ENCODE results near the gene ZBTB5.

The ZBTB5 gene

DNA sequence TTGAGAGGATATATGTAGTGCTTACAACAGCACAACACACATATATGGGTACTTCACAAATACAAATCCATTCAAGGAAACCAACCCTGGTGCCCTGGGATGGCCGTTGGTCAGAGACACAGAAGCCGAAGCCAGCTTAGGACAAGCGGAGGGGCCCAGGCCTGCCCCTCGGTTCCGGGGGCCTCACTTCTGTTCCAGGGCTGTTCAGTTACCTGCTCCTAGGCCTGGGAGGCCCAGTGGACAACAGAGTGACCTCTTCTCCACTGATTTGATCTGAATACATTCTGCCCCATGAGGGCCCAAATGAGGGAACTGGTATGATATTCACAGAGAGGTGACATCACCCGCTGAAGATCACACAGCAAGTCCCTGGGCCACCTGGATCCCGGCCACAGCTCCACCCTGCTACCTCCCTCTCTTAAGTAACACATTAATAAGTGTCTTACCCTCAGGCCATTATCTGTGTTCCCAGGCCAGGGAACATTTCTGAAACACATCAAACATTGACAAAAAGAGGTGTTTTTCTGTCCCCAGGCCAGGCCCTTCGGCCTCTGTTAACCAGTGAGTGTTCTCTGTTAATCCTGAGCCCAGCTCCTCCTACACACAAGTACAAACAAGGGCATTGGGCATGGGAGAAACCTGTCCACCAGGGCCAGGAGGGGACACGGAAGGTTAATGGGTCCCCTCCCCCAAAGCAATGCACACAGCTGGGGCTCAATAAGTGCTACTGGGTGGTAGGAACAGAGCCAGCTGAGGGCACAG is 47.2 kb downstream of the ZBTB5 start:
- no peaks in the 10 kb centered on the region for H3K36me3 ChIP-seq (ENCODE audit: insufficient read depth, low read length)
- H3K9ac ChIP-seq (ENCODE audit: insufficient read length) = no peak overlapping the region
- no peak overlapping the region for H3K27ac ChIP-seq
- DNase-seq (ENCODE audit: low read depth, low spot score) = no peak
- TF ChIP-seq EZH2 (IDR thresholded peaks at IDR 0.05) = no peak
- no peak for TF ChIP-seq FOXP2 (optimal IDR thresholded peaks at IDR 0.05; ENCODE audit: control extremely low read depth, extremely low read length, insufficient read depth)
- no peak for TF ChIP-seq POLR2AphosphoS5 (IDR thresholded peaks at IDR 0.05; ENCODE audit: borderline replicate concordance, low read depth, low read length)
- no peaks in the 10 kb centered on the region for H3K9me3 ChIP-seq (ENCODE audit: low read depth, low read length)
- H3K4me3 ChIP-seq = no peak overlapping the region

DNA sequence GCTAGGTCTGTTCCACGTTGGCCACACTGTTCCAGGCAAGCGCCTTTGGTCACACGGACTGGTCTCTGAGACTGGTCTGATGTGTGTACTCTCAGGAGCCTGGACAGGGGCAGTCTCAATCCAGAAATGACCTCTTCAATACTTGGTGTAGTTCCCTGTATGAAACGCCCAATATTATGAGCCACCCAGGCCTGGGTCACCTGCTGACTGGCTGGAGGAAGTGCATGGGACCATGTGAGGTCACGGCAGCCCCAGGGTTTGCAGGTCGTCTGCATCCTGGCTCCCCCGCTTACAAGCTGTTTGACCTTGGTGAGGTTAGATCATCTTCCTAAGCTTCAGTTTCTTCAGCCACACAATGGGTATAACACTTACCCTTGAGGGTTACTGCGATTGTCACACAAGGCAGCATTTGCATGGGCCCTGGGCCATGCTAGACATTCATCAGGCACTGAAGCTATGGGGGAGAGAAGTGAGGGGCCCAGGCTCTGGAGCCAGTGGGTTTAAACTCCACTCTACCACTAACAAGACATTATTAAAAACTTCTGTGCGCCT is 47.9 kb downstream of the ZBTB5 start:
- Histone ChIP-seq H3K9me3 (ENCODE audit: low read depth, low read length) (no peaks in the 10 kb centered on the region), H3K4me3 (no peak overlapping the region), H3K27ac (no peak overlapping the region), H3K36me3 (ENCODE audit: insufficient read depth, low read length) (no peaks in the 10 kb centered on the region), H3K9ac (ENCODE audit: insufficient read length) (no peak overlapping the region)
- TF ChIP-seq POLR2AphosphoS5 (IDR thresholded peaks at IDR 0.05; ENCODE audit: borderline replicate concordance, low read depth, low read length) = no peak
- TF ChIP-seq FOXP2 (optimal IDR thresholded peaks at IDR 0.05; ENCODE audit: control extremely low read depth, extremely low read length, insufficient read depth) = no peak
- TF ChIP-seq EZH2 (IDR thresholded peaks at IDR 0.05) = no peak
- DNase-seq (ENCODE audit: low read depth, low spot score) = no peak

DNA sequence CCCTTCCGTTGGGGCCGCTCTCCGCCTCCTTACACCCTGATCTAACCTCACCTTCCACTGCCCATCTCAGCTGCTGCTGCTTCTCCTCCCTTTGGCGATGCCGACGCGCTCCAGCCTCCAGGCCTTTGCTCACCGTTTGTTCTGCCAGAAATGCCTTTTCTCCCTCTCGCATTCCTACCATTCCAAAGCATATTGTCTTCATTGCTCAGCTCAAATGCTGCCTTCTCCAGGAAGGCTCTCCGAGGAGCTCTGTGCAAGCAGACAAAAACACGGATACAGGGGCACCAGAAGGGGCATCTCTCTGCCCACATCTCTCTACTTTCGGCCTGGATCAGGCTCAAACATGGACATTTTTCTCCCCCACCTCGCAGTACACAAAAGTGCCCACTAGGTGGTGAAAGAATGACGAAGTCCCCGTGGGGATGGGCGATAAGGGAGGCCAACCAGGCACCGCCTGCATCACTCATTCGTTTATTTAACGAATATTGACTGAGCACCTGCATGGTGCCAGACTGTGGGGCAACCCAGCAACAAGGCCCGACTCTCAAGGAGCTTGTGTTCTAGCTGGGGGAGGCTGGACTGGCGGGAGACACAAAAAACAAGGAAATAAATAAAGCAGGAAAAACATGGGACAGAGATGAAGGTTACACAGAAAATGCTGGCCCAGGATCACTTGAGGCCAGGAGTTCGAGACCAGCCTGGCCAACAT is 50.1 kb downstream of the ZBTB5 start:
- Histone ChIP-seq H3K36me3 (ENCODE audit: insufficient read depth, low read length) (no peaks in the 10 kb centered on the region), H3K4me3 (no peak overlapping the region), H3K27ac (no peak overlapping the region), H3K9me3 (ENCODE audit: low read depth, low read length) (no peaks in the 10 kb centered on the region), H3K9ac (ENCODE audit: insufficient read length) (no peak overlapping the region)
- peak; percentile 16 for DNase-seq (ENCODE audit: low read depth, low spot score)
- TF ChIP-seq FOXP2 (optimal IDR thresholded peaks at IDR 0.05; ENCODE audit: control extremely low read depth, extremely low read length, insufficient read depth) (no peak), EZH2 (IDR thresholded peaks at IDR 0.05) (no peak), POLR2AphosphoS5 (IDR thresholded peaks at IDR 0.05; ENCODE audit: borderline replicate concordance, low read depth, low read length) (no peak)

DNA sequence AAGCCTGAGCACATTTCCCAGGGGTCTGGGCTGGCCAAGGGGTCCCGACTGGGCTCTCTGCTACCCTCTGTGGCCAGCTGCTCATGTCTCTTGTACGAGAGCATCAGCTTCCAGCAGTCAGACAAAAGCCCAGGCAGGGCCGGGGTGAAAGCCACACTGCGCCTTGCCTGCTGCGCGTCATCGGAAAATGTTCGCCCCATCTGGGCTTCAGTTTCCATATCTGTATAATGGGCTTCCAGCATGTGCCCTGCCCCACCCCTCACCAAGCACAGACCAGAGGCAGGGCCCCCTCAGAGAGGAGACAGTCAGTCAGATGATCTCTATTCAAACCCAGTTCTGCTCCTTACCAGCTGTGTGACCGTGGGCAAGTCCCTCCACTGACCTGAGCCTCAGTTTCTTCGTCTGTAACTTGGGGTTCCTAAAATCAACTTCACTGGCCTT is 50.7 kb downstream of the ZBTB5 start:
- no peak overlapping the region for H3K27ac ChIP-seq
- no peak for DNase-seq (ENCODE audit: low read depth, low spot score)
- no peak overlapping the region for H3K4me3 ChIP-seq
- H3K36me3 ChIP-seq (ENCODE audit: insufficient read depth, low read length) = no peaks in the 10 kb centered on the region
- TF ChIP-seq FOXP2 (optimal IDR thresholded peaks at IDR 0.05; ENCODE audit: control extremely low read depth, extremely low read length, insufficient read depth) (no peak), POLR2AphosphoS5 (IDR thresholded peaks at IDR 0.05; ENCODE audit: borderline replicate concordance, low read depth, low read length) (no peak), EZH2 (IDR thresholded peaks at IDR 0.05) (no peak)
- no peaks in the 10 kb centered on the region for H3K9me3 ChIP-seq (ENCODE audit: low read depth, low read length)
- no peak overlapping the region for H3K9ac ChIP-seq (ENCODE audit: insufficient read length)

DNA sequence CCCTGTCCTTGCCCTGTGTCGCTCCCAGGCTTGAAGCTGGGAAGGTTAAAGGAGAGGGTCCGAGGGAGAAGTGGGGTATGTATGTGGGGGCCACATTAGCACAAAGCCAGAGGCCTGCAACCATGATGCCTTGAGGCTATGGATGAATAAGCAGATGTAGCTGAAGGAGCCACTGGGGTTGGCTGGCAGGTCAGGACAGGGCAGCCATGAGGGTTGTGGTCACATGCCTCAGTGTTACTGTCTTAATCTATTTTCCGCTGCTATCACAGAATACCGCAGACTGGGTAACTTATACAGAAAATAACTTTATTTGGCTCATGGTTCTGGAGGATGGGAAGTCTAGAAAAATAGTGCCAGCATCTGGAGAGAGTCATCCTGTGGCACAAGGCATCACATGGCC is 51.9 kb downstream of the ZBTB5 start:
- Histone ChIP-seq H3K36me3 (ENCODE audit: insufficient read depth, low read length) (no peaks in the 10 kb centered on the region), H3K27ac (no peak overlapping the region)

DNA sequence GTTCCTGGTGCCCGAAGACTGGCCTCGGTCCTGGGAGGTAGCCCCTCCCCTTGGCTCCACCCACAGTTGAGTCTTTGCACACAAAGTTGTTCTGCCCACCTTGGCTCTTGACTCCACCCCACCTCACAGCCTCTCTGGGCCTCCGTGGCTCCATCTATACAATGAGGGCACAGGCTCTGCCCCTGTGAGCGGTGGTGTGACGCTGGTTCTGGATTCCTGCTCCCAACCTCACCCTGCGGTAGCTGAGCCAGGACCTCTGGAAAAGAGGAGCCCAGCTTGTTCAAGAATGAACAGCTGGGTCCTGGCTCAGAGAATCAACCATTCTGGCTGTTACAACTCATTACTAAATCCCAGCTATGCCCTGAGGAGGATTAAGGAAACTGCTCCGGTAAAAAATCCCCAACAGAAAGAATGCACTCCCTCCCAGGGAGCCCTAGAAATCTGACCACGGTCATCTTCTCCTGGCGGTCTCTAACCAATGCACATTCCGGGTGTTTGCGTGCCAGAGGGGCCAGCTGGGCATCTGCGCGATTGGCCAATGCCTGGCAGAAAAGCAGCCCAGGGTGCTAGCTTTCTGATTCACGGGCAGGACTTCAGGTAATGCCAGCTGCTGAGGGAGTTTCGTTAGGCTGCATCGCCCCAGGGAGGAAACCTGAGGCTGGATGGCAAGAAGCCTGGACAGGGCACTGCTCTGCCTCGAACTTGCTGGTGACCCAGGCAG is 52.7 kb downstream of the ZBTB5 start:
- H3K27ac ChIP-seq = no peak overlapping the region
- no peak overlapping the region for H3K4me3 ChIP-seq
- H3K36me3 ChIP-seq (ENCODE audit: insufficient read depth, low read length) = no peaks in the 10 kb centered on the region
- no peak for DNase-seq (ENCODE audit: low read depth, low spot score)
- H3K9me3 ChIP-seq (ENCODE audit: low read depth, low read length) = no peaks in the 10 kb centered on the region
- H3K9ac ChIP-seq (ENCODE audit: insufficient read length) = no peak overlapping the region
- TF ChIP-seq POLR2AphosphoS5 (IDR thresholded peaks at IDR 0.05; ENCODE audit: borderline replicate concordance, low read depth, low read length) (no peak), EZH2 (IDR thresholded peaks at IDR 0.05) (no peak), FOXP2 (optimal IDR thresholded peaks at IDR 0.05; ENCODE audit: control extremely low read depth, extremely low read length, insufficient read depth) (no peak)

More for the DNA sequence above, 51.9 kb downstream of the ZBTB5 start:
- no peak overlapping the region for H3K9ac ChIP-seq (ENCODE audit: insufficient read length)
- TF ChIP-seq POLR2AphosphoS5 (IDR thresholded peaks at IDR 0.05; ENCODE audit: borderline replicate concordance, low read depth, low read length) (no peak), EZH2 (IDR thresholded peaks at IDR 0.05) (no peak), FOXP2 (optimal IDR thresholded peaks at IDR 0.05; ENCODE audit: control extremely low read depth, extremely low read length, insufficient read depth) (no peak)
- H3K4me3 ChIP-seq = no peak overlapping the region
- no peak for DNase-seq (ENCODE audit: low read depth, low spot score)
- H3K9me3 ChIP-seq (ENCODE audit: low read depth, low read length) = no peaks in the 10 kb centered on the region

DNA sequence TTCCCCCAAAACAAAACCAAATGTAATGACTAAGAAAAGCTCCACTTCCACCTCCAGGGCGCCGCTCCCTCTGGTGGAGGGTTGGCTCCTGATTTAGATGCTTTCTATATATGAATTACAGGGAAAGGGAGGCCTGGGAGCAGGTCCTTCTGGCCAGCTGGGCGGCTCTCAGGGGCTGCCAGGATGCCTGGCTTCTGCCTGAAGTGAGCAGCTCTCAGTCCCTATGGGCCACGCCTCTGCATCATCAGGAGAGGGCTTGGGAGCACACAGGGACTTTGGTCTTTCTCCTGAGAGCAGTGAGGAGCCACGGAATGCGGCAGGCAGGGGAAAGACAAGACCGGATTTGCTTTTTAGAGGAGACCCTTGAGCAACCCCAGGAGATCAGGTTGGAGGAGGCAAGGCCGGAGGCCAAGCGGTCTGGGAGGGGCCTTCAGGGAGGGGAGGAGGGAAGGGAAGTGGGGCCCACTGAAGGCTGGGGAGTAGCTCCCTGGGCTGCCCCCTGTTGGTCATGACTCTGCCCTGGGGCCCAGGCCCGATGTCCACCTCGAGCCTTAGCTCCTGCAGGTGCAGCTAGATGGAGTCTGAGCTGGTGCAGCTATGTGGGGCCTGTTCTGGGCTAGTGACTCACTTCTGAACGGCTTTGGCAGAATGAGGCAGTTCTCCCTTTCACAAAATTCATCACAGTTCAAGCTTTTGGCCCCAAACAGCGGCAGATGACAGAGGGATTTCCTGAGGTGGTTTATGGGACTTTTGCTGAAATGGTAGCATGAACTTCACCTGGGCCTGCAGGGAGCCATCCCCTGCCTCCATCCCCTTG is 54.1 kb downstream of the ZBTB5 start:
- no peak overlapping the region for H3K27ac ChIP-seq
- no peak overlapping the region for H3K4me3 ChIP-seq
- H3K9me3 ChIP-seq (ENCODE audit: low read depth, low read length) = no peaks in the 10 kb centered on the region
- no peak overlapping the region for H3K9ac ChIP-seq (ENCODE audit: insufficient read length)
- H3K36me3 ChIP-seq (ENCODE audit: insufficient read depth, low read length) = no peaks in the 10 kb centered on the region
- no peak for DNase-seq (ENCODE audit: low read depth, low spot score)
- TF ChIP-seq FOXP2 (optimal IDR thresholded peaks at IDR 0.05; ENCODE audit: control extremely low read depth, extremely low read length, insufficient read depth) = no peak
- TF ChIP-seq POLR2AphosphoS5 (IDR thresholded peaks at IDR 0.05; ENCODE audit: borderline replicate concordance, low read depth, low read length) = no peak
- no peak for TF ChIP-seq EZH2 (IDR thresholded peaks at IDR 0.05)

Data from SK-N-MC (cell line).